HCT116 (cell line): ENCODE data around the gene XAGE1A.

Experiments used
- EZH2 ChIP-seq: fragments of 200-600 bp; sonication (generic); IDR thresholded peaks from 2 replicates; pipeline ENCODE4 v1.6.1; 2017; ENCODE audit warnings: antibody characterized with exemption, mixed run types
- EZH2phosphoT487 ChIP-seq: fragments of 200-600 bp; IDR thresholded peaks from 2 replicates; pipeline ENCODE4 v1.6.1; 2018; ENCODE audit warnings: antibody characterized with exemption, borderline replicate concordance
- MAX ChIP-seq: IDR thresholded peaks from 2 replicates; pipeline ENCODE4 v1.6.1; 2012
- POLR2A ChIP-seq: IDR thresholded peaks from 2 replicates; pipeline ENCODE4 v1.7.0; 2011; ENCODE audit warnings: borderline replicate concordance; ENCODE audit not compliant: insufficient read depth, insufficient read length; ENCODE audit errors: extremely low read depth
- POLR2AphosphoS5 ChIP-seq: IDR thresholded peaks from 2 replicates; pipeline ENCODE4 v1.6.1; 2011; ENCODE audit warnings: mild to moderate bottlenecking, low read depth, low read length, moderate library complexity
- RAD21 ChIP-seq: IDR thresholded peaks from 2 replicates; pipeline ENCODE4 v1.6.1; 2012; ENCODE audit warnings: low read depth, mild to moderate bottlenecking
- SIN3A ChIP-seq: IDR thresholded peaks from 2 replicates; pipeline ENCODE4 v1.6.1; 2012; ENCODE audit warnings: low read depth
- SP1 ChIP-seq: IDR thresholded peaks from 2 replicates; pipeline ENCODE4 v1.6.1; 2012; ENCODE audit warnings: low read depth
- TCF7L2 ChIP-seq: IDR thresholded peaks from 2 replicates; pipeline ENCODE4 v1.7.0; 2011; ENCODE audit warnings: borderline replicate concordance, inconsistent platforms; ENCODE audit not compliant: insufficient read depth, insufficient read length; ENCODE audit errors: extremely low read depth
- YY1 ChIP-seq: IDR thresholded peaks from 2 replicates; pipeline ENCODE4 v1.6.1; 2011; ENCODE audit warnings: low read length, low read depth, moderate library complexity, mild to moderate bottlenecking; ENCODE audit not compliant: insufficient replicate concordance; ENCODE audit errors: extremely low read depth
- ZNF274 ChIP-seq: fragments of 200-500 bp; sonication (Bioruptor generic); IDR thresholded peaks from 2 replicates; pipeline ENCODE4 v1.6.1; 2014; ENCODE audit warnings: mild to moderate bottlenecking, low read depth, low read length, inconsistent platforms
- TF ChIP-seq, protein P1 (sequence below), 3 experiments: fragments of 200-600 bp in 1 of 3; sonication (generic) in 1 of 3; IDR thresholded peaks in 2 of 3; conservative IDR thresholded peaks in 1 of 3; 2 replicates each; pipeline ENCODE4 v1.5.1; 2012 to 2017; ENCODE audit warnings: low read depth in 2 of 3, low read length in 2 of 3, antibody characterized with exemption in 1 of 3, borderline replicate concordance in 1 of 3, control low read depth in 1 of 3, mild to moderate bottlenecking in 1 of 3, mixed read lengths in 1 of 3, mixed run types in 1 of 3, moderate library complexity in 1 of 3; ENCODE audit not compliant: insufficient read depth in 1 of 3
- TF ChIP-seq, protein P2 (sequence below): IDR thresholded peaks from 2 replicates; pipeline ENCODE4 v1.6.1; 2012; ENCODE audit warnings: low read depth

GRCh38 chrX:52544147-52544840 lies 48.7 kb downstream of the XAGE1A start:
- TF ChIP-seq, protein P1, sequence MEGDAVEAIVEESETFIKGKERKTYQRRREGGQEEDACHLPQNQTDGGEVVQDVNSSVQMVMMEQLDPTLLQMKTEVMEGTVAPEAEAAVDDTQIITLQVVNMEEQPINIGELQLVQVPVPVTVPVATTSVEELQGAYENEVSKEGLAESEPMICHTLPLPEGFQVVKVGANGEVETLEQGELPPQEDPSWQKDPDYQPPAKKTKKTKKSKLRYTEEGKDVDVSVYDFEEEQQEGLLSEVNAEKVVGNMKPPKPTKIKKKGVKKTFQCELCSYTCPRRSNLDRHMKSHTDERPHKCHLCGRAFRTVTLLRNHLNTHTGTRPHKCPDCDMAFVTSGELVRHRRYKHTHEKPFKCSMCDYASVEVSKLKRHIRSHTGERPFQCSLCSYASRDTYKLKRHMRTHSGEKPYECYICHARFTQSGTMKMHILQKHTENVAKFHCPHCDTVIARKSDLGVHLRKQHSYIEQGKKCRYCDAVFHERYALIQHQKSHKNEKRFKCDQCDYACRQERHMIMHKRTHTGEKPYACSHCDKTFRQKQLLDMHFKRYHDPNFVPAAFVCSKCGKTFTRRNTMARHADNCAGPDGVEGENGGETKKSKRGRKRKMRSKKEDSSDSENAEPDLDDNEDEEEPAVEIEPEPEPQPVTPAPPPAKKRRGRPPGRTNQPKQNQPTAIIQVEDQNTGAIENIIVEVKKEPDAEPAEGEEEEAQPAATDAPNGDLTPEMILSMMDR (IDR thresholded peaks at IDR 0.05 in 2 of 3, conservative IDR thresholded peaks at IDR 0.05 in 1 of 3; ENCODE audit: borderline replicate concordance in 1 of 3, insufficient read depth in 1 of 3, low read depth in 2 of 3, low read length in 2 of 3): no peak
- TF ChIP-seq YY1 (no peak), SP1 (no peak), EZH2 (no peak), MAX (no peak), RAD21 (no peak), POLR2AphosphoS5 (no peak), TCF7L2 (no peak), POLR2A (no peak), ZNF274 (no peak), EZH2phosphoT487 (no peak), SIN3A (no peak)
- TF ChIP-seq, protein P2, sequence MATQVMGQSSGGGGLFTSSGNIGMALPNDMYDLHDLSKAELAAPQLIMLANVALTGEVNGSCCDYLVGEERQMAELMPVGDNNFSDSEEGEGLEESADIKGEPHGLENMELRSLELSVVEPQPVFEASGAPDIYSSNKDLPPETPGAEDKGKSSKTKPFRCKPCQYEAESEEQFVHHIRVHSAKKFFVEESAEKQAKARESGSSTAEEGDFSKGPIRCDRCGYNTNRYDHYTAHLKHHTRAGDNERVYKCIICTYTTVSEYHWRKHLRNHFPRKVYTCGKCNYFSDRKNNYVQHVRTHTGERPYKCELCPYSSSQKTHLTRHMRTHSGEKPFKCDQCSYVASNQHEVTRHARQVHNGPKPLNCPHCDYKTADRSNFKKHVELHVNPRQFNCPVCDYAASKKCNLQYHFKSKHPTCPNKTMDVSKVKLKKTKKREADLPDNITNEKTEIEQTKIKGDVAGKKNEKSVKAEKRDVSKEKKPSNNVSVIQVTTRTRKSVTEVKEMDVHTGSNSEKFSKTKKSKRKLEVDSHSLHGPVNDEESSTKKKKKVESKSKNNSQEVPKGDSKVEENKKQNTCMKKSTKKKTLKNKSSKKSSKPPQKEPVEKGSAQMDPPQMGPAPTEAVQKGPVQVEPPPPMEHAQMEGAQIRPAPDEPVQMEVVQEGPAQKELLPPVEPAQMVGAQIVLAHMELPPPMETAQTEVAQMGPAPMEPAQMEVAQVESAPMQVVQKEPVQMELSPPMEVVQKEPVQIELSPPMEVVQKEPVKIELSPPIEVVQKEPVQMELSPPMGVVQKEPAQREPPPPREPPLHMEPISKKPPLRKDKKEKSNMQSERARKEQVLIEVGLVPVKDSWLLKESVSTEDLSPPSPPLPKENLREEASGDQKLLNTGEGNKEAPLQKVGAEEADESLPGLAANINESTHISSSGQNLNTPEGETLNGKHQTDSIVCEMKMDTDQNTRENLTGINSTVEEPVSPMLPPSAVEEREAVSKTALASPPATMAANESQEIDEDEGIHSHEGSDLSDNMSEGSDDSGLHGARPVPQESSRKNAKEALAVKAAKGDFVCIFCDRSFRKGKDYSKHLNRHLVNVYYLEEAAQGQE: no peak
